ENCODE data around the gene SAFB.
"Not testable (repeated sequence)": the region's sequence is repeated elsewhere in the genome, so short reads cannot be mapped to it uniquely, and the experiment has no call there.

Gene SAFB

DNA sequence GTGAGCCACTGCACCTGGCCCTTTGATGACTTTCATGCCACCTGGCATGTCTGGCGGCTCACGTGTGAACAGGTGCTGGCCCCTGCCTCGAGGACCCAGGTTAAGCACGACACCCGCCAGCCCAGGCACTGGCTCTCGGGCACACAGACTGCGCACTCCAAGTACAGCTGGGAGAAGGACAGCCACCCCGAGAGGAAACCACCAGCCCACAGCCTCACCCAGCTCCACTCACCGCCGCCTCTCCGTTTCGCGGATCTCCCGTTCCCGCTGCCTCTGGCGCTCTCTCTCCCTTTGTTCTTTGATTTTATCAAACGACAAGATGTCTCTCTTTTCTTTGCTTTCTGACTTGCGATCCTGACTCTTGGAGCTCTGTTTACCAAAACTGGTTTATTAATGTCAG lies 27.8 kb upstream of the SAFB start:
- DNase-seq (ENCODE audit: low spot score): no peak

GRCh38 chr19:5595745-5596144 lies 27.1 kb upstream of the SAFB start:
- DNase-seq (ENCODE audit: low spot score): no peak

- no peak for DNase-seq (ENCODE audit: low spot score)
Observed at GRCh38 chr19:5600797-5601196, 22.1 kb upstream of the SAFB start.

DNA sequence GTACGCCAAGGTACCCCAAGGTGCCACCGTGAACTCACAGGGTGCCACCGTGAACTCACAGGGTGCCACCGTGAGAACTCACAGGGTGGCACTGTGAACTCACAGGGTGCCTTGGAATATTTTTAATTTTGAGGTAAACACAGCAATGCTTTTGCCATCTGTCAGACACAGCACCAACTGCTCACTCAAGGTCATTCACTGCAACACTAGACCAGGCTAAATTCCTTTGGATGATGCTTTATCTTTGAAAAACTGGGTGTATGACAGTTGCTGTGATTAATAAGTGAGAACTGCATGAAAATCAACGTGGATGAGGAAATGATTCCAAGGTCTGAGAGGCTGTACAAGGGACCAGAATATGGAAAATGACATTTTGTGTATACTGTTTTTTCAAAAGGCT lies 19.3 kb upstream of the SAFB start:
- no peak for DNase-seq (ENCODE audit: low spot score)

DNA sequence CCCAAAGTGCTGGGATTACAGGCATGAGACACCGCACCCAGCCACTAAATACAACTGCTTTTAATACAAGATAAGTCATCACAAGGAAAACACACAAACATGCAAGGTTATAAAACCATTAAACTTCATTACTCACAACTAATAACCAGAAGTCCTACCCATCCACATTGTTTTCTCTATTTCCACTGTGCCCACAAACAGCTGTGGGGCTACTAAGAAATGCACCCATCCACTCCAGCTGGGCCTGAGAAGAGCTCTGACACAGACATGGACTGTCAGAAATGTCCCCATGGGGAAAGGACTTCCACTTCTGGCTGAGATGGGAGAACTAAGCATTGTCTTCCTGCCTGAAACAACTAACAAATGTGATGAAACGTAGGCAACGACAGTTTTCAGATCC lies 17.5 kb upstream of the SAFB start:
- DNase-seq (ENCODE audit: low spot score): no peak

GRCh38 chr19:5607318-5608275 lies 15.3 kb upstream of the SAFB start:
- no peak for DNase-seq (ENCODE audit: low spot score)

GRCh38 chr19:5608291-5608690 lies 14.6 kb upstream of the SAFB start:
- DNase-seq (ENCODE audit: low spot score): no peak

GRCh38 chr19:5608766-5609165 lies 14.1 kb upstream of the SAFB start:
- not testable (repeated sequence) for DNase-seq (ENCODE audit: low spot score)

GRCh38 chr19:5609881-5610448 lies 12.9 kb upstream of the SAFB start:
- no peak for DNase-seq (ENCODE audit: low spot score)

- no peak for DNase-seq (ENCODE audit: low spot score)
Observed at GRCh38 chr19:5612891-5613865, 9.7 kb upstream of the SAFB start.

- no peak for DNase-seq (ENCODE audit: low spot score)
Observed at GRCh38 chr19:5615756-5616327, 7.0 kb upstream of the SAFB start.

- no peak for DNase-seq (ENCODE audit: low spot score)
Observed at GRCh38 chr19:5617080-5617479, 5.8 kb upstream of the SAFB start.

GRCh38 chr19:5618591-5618990 lies 4.3 kb upstream of the SAFB start:
- no peak for DNase-seq (ENCODE audit: low spot score)

DNA sequence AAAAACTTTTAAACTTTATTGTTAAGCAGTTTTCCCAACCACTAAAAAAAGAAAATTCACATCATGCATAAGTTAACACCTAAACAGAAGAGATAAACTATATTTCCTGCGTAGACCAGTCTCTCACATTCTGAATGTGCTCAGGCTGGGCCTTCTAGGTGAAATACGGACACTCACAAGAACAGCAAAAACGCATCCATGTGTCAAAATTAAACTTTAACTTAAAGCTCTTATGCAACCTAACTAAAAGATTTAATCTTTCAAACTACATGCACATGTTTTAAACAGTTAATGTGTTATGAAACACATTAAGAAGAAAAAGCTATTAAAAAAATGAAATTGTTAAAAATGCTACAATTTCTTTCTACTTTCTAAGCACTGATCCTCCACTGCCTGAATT lies 2.9 kb upstream of the SAFB start:
- DNase-seq (ENCODE audit: low spot score): no peak

- no peak for DNase-seq (ENCODE audit: low spot score)
Observed at GRCh38 chr19:5621311-5621944, 1.5 kb upstream of the SAFB start.

GRCh38 chr19:5621945-5622464 lies 878 bp upstream of the SAFB start:
- DNase-seq (ENCODE audit: low spot score): no peak

GRCh38 chr19:5623397-5624017 lies 624 bp downstream of the SAFB start:
- no peak for DNase-seq (ENCODE audit: low spot score)

- DNase-seq (ENCODE audit: low spot score): no peak
Observed at GRCh38 chr19:5624018-5624663, 1.3 kb downstream of the SAFB start.

DNA sequence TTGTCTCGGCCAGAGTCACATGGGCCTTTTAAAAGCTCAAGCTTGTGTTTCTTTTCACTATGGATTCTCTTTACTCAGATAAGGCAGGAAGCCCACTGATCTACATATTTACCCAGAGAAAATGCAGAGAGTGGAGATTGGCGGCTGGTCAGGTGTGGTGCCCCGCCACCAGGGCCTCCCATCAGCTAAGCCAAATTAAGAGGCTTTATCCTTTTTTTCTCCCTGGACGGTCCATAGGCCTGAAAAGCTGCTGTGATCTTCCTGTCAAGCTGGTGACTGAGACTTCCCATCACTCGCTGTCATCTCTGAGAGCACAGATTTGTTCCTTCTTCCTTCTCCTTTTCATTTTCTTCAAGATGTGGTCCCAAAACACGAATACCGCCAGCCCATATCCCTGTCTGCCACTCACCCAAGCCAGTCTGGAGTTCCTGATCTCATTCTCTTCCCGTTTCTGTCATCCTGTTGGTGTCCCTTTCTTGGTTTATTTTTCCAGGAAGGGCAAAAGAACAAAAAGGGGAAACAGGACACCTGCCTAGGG lies 1.9 kb downstream of the SAFB start:
- DNase-seq (ENCODE audit: low spot score): no peak

DNA sequence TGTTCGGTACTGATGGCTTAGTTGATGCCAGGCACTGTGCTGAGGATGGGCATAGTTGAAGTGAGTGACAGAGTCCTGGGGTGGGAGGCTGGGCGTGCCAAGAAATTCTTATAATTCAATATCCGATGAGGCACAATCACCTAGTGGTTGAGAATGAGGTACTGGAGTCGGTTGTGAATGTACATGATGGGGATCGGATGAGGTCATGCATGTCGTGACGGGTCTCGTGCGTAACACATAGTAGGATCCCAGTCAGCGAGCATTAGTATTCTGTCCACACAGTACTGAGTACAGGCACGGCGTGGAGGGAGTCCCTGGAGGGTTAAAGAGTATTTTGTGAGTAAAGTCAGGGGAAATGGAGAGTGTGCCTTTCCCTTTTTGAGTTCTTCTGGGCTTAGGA lies 2.8 kb downstream of the SAFB start:
- DNase-seq (ENCODE audit: low spot score): no peak

Data from pons (tissue), 1 donor.